Measurements from ENCODE around the gene TMEM108.

The TMEM108 gene

GRCh38 chr3:133055339-133055738, 17.1 kb downstream of the TMEM108 start:
- DNase-seq: no peak

GRCh38 chr3:133058243-133058642, 20.1 kb downstream of the TMEM108 start:
- no peak for DNase-seq

- DNase-seq: no peak
Measured at GRCh38 chr3:133058831-133059230, 20.6 kb downstream of the TMEM108 start.

GRCh38 chr3:133065193-133065961, 27.2 kb downstream of the TMEM108 start:
- no peak for DNase-seq

GRCh38 chr3:133066026-133066425, 27.8 kb downstream of the TMEM108 start:
- DNase-seq: no peak

GRCh38 chr3:133069556-133070286, 31.5 kb downstream of the TMEM108 start:
- no peak for DNase-seq

GRCh38 chr3:133074977-133075376, 36.8 kb downstream of the TMEM108 start:
- no peak for DNase-seq

- no peak for DNase-seq
Measured at GRCh38 chr3:133077688-133078087, 39.5 kb downstream of the TMEM108 start.

- no peak for DNase-seq
Measured at GRCh38 chr3:133079621-133080020, 41.4 kb downstream of the TMEM108 start.

GRCh38 chr3:133081016-133081415, 42.8 kb downstream of the TMEM108 start:
- no peak for DNase-seq

GRCh38 chr3:133083395-133083794, 45.2 kb downstream of the TMEM108 start:
- DNase-seq: no peak

- no peak for DNase-seq
Measured at GRCh38 chr3:133089906-133090485, 51.8 kb downstream of the TMEM108 start.

- no peak for DNase-seq
Measured at GRCh38 chr3:133092681-133093080, 54.5 kb downstream of the TMEM108 start.

- DNase-seq: no peak
Measured at GRCh38 chr3:133093366-133093765, 55.2 kb downstream of the TMEM108 start.

- no peak for DNase-seq
Measured at GRCh38 chr3:133096900-133097613, 58.9 kb downstream of the TMEM108 start.

GRCh38 chr3:133103706-133104105, 65.5 kb downstream of the TMEM108 start:
- DNase-seq: no peak

- no peak for DNase-seq
Measured at GRCh38 chr3:133106169-133106568, 68.0 kb downstream of the TMEM108 start.

GRCh38 chr3:133112666-133113065, 74.5 kb downstream of the TMEM108 start:
- no peak for DNase-seq

- no peak for DNase-seq
Measured at GRCh38 chr3:133113526-133113925, 75.3 kb downstream of the TMEM108 start.

- DNase-seq: no peak
Measured at GRCh38 chr3:133113927-133114597, 75.9 kb downstream of the TMEM108 start.

- DNase-seq: no peak
Measured at GRCh38 chr3:133115176-133115575, 77.0 kb downstream of the TMEM108 start.

- no peak for DNase-seq
Measured at GRCh38 chr3:133117342-133117741, 79.2 kb downstream of the TMEM108 start.

GRCh38 chr3:133119176-133119575, 81.0 kb downstream of the TMEM108 start:
- DNase-seq: no peak
